NCI-H128 (cell line): Measurements from ENCODE around the gene PPM1G.
A peak's percentile ranks its signal among the peaks of the same experiment; 100 is the strongest.

Experiments
- DNase-seq: peaks from one replicate; lab custom pipeline; 2025; ENCODE audit not compliant: unreplicated experiment; lab: John Stamatoyannopoulos, UW

The PPM1G gene

GRCh38 chr2:27416151-27416550 lies 6.8 kb upstream of the PPM1G start:
- DNase-seq, result no peak

- DNase-seq, result no peak
Measured at GRCh38 chr2:27412419-27413152, 3.2 kb upstream of the PPM1G start.

DNA sequence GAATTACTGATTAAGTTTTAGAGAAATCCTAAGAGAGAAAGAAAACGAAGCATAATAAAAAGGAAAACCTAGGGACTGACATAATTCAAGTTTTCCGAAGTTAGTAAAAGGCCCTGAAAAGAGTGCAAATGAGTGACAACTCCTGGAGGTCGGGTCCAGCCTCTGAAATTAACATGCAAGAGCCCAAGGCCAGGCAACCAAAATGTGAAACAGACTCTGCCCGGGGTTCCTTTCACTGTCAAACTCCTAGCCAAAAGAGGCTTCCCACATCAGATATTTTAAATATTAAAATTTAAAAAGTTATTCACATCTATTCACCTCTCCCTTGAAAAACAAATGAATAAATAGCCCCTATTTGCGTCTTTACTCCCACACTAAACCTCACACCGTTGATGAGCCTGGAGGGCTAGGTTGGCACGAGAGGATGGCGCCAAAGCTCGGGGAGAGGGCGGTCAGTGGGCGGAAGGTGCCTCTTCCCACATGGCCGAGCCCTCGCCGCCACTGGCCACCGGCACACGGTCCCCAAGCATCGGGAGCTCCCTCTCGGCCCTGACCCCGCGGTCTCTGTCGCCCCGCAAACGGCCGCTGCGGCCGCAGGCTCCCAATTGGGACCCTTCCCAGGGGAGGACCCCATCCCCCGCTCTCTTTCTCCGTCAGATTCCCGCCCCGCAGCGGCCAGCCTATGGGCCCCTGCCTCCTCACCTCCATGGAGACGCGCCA lies 630 bp downstream of the PPM1G start:
- DNase-seq, result no peak

DNA sequence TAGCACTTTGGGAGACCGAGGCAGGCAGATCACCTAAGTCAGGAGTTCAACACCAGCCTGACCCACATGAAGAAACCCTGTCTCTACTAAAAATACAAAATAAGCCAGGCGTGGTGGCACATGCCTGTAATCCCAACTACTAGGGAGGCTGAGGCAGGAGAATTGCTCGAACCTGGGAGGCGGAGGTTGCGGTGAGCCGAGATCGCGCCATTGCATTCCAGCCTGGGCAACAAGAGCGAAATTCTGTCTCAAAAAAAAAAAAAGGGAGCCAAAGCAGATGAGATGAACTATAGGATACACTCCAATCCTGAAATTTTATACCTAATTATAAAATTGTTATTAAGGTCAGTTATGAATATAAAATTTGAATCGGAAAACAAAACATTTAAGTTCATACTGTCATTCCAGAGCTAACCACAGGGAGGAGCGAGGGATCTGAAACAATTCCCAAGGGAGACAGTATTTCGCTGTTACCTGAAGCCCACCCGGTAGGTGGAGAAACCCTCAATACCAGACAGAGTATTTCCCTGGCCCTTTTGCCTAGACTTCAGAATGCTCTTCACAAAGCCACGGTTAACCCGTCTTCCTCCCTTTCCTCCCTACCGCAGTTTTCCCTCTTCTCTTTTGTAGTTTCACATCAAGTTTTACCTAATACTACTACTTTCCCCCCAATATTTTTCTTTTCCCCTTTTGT lies 1.4 kb downstream of the PPM1G start:
- DNase-seq, result no peak

DNA sequence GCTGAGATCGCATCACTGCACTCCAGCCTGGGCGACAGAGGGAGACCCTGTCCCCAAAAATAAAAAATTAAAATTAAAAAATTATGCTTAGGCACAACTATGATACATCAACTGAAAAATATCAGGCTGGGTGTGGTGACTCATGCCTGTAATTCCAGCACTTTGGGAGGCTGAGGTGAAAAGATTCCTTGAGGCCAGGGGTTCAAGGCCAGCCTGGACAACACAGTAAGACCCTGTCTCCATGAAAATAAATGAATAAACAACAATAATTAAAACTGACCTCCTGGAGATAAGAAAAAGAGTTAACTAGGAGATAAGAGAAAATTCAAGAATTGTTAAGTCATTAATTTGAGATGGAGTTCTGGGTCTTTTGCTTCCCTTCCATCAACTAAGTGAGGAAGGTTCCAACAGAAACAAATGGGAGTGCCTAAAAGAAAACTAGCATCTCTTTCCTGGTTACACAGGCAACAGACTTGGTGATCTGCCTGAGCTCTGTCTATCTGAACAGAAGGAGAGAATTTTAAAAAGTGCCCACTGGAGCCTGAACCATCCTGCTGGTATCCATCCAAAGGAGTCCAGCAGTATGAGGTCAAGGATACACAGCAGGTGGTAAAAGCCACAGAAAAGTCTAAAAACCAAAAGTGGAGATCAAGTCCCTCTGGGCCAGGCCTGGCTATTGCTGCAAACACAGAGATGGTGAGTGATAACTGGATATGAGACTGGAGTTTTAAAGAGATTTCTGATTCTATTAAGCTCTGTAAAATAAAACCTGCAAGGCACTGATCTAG lies 8.8 kb downstream of the PPM1G start:
- DNase-seq, result no peak

DNA sequence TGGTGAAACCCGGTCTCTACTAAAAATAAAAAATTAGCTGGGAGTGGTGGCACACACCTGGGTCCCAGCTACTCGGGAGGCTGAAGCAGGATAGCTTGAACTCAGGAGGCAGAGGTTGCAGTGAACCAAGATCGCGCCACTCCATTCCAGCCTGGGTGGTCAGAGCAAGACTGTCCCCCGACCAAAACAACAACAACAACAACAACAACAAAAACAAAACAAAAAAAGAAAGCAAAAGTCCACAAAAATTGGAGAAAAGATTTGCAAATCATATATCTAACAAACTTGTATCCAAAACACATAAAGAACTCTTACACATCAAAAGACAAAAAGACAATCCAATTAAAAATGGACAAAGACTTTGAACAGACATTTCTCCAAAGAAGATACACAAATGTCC lies 10.4 kb downstream of the PPM1G start:
- DNase-seq, result no peak

GRCh38 chr2:27393225-27393624 lies 16.2 kb downstream of the PPM1G start:
- DNase-seq, result no peak

GRCh38 chr2:27390822-27391679 lies 18.3 kb downstream of the PPM1G start:
- DNase-seq, result no peak

GRCh38 chr2:27381577-27382181 lies 27.7 kb downstream of the PPM1G start:
- DNase-seq, result no peak

- DNase-seq, result peak; percentile 86
Measured at GRCh38 chr2:27380626-27381545, 28.5 kb downstream of the PPM1G start, which contains the start of gene ZNF513. Gene ZNF513, minus strand, starts transcription at chr2:27380734. Its CDS starts 208 bp downstream, at chr2:27380526.

- DNase-seq, result no peak
Measured at GRCh38 chr2:27379836-27380625, 29.4 kb downstream of the PPM1G start.

- DNase-seq, result no peak
Measured at GRCh38 chr2:27379383-27379835, 30.0 kb downstream of the PPM1G start.

DNA sequence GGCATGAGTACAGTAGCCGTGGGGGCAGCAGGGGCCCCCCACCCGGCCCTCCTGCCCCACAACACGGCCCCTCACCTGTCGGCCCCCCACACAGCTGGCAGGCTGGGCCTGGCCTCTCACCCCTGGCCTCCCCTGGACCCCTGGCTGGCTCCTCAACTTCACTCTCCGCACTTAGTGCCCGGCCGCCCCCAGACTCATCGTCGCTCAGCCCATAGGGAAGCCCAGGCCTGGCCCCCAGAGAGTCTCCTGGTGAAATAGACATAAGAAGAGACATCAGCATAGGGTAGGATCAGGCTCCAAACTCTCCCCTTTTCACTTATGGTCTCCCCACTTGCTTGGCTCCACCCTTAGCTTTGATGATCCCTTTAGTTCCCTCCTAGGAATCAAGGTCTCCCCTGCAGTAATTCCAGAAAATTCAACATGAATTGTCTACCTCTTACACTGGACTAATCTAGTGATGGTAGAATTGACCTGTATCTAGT lies 30.5 kb downstream of the PPM1G start:
- no peak for DNase-seq

DNA sequence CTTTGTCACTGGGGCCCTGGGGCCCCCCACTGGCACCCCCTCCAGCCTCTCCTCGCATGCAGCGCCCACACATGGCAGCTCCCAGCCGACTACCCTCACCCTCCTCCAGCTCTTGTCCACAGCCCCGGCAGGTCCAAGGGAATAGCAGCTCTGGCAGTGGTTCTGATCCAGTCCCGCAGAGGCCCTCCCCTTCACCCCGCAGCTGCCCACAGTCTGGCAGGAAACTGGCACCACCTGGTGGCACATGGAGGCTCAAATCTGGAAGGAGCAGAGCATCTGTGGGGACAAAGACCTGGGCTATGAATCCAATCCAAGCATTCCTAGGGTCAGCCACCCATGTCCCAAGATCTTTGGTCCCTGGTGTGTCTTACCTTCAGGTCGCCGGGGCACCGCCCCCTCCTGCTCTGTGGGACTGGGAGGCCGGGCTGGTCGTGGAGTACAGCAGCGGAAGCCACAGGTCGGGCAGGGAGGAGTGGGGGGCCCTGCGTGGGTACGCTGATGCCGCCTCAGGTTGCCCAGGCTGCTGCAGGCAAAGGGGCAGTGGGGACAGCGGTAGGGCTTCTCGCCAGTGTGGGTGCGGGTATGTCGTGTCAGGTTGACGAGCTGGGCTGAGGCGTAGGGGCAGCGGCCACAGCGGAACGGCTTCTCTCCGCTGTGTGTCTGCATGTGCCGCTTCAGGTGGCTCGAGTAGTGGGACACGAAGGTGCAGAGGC lies 31.1 kb downstream of the PPM1G start:
- DNase-seq, result no peak

DNA sequence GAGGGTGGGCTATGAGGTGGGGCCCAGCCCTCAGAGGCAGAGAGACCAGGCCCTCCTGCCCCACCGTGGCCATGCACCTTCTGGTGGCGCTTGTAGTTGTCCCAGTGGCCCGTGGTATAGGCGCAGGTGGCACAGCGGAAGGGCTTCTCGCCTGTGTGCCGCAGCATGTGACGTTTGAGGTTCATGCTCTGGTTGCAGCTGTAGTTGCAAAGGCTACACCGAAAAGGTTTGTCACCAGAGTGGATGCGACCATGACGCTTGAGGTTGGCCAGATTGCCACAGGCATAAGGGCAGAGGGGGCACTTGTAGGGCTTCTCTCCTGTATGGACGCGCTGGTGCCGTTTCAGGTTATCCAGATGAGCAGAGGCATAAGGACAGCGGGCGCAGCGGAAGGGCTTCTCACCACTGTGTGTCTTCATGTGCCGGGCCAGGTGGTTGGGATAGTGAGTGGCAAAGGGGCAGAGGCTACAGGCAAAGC lies 31.7 kb downstream of the PPM1G start:
- DNase-seq, result no peak

DNA sequence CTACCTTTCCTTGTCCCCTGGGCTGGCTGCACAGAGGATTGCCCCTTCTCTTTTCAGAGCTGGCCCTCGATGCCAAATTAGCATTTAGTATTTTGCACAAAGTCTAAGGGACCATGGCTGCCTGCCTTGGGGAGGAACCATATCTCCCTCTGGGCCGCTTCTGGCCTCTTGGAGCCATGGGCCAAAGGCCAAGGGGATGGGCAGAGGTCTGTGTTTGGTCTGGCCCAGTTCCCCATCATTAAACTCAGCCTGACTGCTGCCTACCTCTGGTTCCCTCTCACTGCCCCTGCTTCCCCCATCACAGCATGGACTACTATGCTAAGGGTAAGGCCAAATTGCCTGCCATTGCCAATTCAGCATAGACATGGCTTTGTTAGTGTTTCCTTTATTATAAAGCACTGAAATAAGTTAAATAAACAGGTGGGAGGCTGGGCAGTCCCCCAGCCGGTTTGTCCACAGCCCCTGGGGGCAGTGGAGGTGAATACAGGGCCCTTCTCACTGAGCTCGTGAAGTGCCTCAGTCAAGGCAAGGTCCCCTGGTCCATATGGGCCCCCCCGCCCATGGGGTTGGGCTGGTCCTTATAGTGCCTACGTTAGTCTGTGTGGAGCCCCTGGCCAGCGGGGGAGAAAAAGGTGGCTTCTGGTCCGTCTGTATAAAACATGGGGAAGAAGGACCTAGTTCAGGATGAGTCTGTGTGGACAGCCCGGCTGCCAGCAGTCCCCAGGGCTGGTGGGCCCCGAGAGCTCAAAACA lies 32.3 kb downstream of the PPM1G start:
- DNase-seq, result no peak
